ENCODE results near the gene MCTP2. TPM values are rescaled to one million over a fixed set of nuclear protein-coding genes. Genes with fewer than 3 reads are reported as not detected.

MCTP2 gene
- total RNA-seq, 1 donor = 3.9 TPM

- TF ChIP-seq, protein P1, sequence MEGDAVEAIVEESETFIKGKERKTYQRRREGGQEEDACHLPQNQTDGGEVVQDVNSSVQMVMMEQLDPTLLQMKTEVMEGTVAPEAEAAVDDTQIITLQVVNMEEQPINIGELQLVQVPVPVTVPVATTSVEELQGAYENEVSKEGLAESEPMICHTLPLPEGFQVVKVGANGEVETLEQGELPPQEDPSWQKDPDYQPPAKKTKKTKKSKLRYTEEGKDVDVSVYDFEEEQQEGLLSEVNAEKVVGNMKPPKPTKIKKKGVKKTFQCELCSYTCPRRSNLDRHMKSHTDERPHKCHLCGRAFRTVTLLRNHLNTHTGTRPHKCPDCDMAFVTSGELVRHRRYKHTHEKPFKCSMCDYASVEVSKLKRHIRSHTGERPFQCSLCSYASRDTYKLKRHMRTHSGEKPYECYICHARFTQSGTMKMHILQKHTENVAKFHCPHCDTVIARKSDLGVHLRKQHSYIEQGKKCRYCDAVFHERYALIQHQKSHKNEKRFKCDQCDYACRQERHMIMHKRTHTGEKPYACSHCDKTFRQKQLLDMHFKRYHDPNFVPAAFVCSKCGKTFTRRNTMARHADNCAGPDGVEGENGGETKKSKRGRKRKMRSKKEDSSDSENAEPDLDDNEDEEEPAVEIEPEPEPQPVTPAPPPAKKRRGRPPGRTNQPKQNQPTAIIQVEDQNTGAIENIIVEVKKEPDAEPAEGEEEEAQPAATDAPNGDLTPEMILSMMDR (IDR thresholded peaks at IDR 0.05; ENCODE audit: insufficient read depth, low read length) = no peak
- no peak for DNase-seq (ENCODE audit: low read depth)
Observed at GRCh38 chr15:94196531-94196930, 34.8 kb upstream of the MCTP2 start.

DNA sequence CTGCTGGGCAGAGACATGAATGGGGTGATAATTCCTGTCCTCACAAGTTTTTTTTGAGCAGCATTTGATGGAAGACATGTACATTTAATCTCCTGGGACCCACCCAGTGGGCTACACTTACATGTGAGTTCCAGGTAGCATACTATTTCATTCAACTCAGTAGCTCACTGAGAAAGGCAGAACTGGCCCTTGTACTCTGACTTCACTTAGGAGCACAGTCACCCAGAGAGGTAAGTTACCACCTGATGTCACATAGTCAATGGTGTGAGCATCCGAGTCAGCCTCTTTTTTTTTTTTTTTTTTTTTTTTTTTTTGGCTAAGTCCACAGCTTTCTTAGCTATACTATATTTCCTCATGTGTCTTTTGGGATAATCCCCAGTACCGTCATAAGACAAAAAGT, 32.7 kb upstream of the MCTP2 start:
- no peak overlapping the region for H3K4me3 ChIP-seq (ENCODE audit: low read depth, low read length)
- TF ChIP-seq, protein P1 (IDR thresholded peaks at IDR 0.05; ENCODE audit: insufficient read depth, low read length) = no peak
- no peak for DNase-seq (ENCODE audit: low read depth)

More at GRCh38 chr15:94196531-94196930, 34.8 kb upstream of the MCTP2 start:
- H3K4me3 ChIP-seq (ENCODE audit: low read depth, low read length) = no peak overlapping the region

DNA sequence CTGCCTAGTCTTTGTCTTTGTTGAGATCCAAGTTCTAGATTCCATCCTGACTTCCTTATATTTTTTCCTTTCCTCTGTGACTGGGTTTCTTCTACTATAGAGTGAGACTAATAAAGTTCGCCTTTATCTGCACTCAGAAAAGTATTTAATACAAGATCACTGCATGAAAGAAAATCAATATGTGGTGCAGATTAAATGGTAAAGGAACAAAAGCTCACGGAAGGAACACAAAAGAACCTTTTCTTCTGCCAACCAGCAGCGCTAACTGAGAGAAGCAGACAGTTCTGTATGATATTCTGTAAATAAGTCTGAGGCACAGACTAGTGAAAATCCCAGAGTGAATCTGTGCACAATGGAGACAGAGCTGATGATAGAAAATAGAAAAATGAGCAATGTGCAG, 31.6 kb upstream of the MCTP2 start:
- no peak for DNase-seq (ENCODE audit: low read depth)
- TF ChIP-seq, protein P1 (IDR thresholded peaks at IDR 0.05; ENCODE audit: insufficient read depth, low read length) = no peak
- no peak overlapping the region for H3K4me3 ChIP-seq (ENCODE audit: low read depth, low read length)

DNA sequence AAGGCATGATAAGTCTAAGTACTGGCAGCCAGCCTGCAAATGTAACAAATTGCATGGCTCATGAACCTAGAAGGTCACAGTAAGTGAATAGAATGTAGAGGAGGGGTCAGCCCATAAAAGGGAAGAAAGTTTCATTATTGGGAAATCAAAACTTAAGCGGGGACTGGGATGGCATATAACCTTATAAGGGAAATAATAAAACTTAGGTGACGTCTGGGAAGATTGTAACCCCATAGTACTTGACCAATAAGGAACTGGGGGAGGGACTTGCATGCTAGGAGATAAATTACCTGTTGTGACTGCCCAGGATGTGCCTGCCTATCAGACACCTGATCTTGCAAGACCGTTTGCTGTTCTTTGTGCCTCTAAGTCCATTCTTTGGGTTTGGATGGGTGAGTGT, 28.1 kb upstream of the MCTP2 start:
- DNase-seq (ENCODE audit: low read depth) = no peak
- H3K4me3 ChIP-seq (ENCODE audit: low read depth, low read length) = no peak overlapping the region
- TF ChIP-seq, protein P1 (IDR thresholded peaks at IDR 0.05; ENCODE audit: insufficient read depth, low read length) = no peak

DNA sequence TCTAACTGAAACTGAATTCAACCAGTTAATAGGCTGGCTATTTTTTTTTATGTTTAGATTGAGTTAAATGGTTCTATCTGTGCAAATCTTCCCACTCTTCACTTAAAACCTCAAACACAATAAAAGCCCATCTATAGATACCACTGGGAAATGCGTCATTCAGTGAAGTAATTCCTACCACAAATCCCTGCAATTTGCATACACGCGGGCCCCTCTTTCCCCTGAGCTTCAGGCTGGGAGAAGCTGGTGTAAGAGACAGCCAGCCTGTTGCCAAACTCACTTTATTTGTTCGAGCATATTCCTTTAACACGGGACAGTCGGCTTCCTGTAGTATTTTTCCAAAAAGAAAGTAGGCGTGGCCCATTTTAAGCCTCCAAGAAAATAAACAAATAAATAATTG, 26.0 kb upstream of the MCTP2 start:
- no peak for DNase-seq (ENCODE audit: low read depth)
- TF ChIP-seq, protein P1 (IDR thresholded peaks at IDR 0.05; ENCODE audit: insufficient read depth, low read length) = no peak
- no peak overlapping the region for H3K4me3 ChIP-seq (ENCODE audit: low read depth, low read length)

- TF ChIP-seq, protein P1 (IDR thresholded peaks at IDR 0.05; ENCODE audit: insufficient read depth, low read length) = no peak
Observed at GRCh38 chr15:94206463-94207167, 24.7 kb upstream of the MCTP2 start.

GRCh38 chr15:94212291-94212690, 19.1 kb upstream of the MCTP2 start:
- H3K4me3 ChIP-seq (ENCODE audit: low read depth, low read length) = no peak overlapping the region
- DNase-seq (ENCODE audit: low read depth) = no peak
- TF ChIP-seq, protein P1 (IDR thresholded peaks at IDR 0.05; ENCODE audit: insufficient read depth, low read length) = no peak

More at GRCh38 chr15:94206463-94207167, 24.7 kb upstream of the MCTP2 start:
- DNase-seq (ENCODE audit: low read depth) = no peak
- no peak overlapping the region for H3K4me3 ChIP-seq (ENCODE audit: low read depth, low read length)

Measured in fibroblast of the aortic adventitia (primary cell).